Astrocyte (in vitro differentiated cells and primary cell): ENCODE results near the gene NACC1.

ENCODE experiments used
- EZH2 ChIP-seq: IDR thresholded peaks from 2 replicates; pipeline ENCODE4 v1.6.1; 2012; ENCODE audit warnings: mild to moderate bottlenecking, low read length, inconsistent platforms; ENCODE audit not compliant: insufficient read depth
- TF ChIP-seq, protein P1 (sequence below): IDR thresholded peaks from 2 replicates; pipeline ENCODE4 v1.5.1; 2011; ENCODE audit warnings: low read depth, mild to moderate bottlenecking, inconsistent platforms, low read length, moderate library complexity; ENCODE audit not compliant: insufficient read depth

DNA sequence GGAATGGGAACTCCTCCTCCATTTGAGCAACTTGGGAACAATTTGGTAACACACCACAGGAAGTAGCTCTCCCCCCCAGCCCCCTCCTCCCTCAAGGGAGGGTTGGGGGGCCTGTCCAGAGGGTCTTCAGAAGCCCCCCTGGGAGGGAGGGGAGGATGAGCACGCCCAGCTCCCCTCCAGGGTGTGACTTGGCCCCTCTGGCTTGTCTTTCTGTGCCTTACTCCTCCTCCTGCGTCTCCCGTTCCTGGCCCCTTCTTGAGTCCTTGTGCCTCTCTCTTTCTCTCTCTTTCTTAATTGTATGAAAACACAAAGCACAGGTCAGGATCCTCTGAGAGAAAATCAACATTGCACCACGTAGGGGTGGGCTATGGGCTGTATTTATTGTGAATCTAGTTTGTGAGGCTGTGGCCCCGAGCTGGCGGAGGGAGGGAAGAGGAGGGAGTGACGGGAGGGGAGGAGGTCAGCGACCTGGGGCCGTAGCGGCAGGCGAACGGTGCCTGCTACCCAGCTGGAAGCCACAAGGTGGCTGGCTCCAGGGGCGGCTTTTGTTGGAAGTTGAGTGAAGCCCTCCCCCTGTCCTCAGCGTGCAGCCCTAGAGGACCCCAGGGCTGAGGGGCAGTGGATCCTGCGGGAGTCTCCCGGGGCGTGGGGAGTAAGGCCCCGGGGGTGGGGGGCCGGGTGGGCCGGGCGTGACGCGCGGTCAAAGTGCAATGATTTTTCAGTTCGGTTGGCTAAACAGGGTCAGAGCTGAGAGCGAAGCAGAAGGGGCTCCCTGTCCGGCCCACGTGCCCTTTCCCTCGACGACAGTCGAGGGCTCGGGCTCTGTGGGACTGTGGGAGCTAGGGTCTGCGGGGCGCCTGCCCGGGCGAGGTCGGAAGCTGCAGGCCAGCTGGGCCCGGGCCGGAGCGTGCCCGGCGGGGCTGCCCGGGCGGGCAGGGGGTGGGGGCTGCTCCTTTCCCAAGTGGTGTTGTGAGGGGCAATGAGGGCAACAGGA, 21.8 kb upstream of the NACC1 start:
- TF ChIP-seq, protein P1, sequence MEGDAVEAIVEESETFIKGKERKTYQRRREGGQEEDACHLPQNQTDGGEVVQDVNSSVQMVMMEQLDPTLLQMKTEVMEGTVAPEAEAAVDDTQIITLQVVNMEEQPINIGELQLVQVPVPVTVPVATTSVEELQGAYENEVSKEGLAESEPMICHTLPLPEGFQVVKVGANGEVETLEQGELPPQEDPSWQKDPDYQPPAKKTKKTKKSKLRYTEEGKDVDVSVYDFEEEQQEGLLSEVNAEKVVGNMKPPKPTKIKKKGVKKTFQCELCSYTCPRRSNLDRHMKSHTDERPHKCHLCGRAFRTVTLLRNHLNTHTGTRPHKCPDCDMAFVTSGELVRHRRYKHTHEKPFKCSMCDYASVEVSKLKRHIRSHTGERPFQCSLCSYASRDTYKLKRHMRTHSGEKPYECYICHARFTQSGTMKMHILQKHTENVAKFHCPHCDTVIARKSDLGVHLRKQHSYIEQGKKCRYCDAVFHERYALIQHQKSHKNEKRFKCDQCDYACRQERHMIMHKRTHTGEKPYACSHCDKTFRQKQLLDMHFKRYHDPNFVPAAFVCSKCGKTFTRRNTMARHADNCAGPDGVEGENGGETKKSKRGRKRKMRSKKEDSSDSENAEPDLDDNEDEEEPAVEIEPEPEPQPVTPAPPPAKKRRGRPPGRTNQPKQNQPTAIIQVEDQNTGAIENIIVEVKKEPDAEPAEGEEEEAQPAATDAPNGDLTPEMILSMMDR = no peak
- no peak for TF ChIP-seq EZH2
